H1 (cell line): ENCODE measurements around the gene DYRK1A. TPM values are rescaled to one million over a fixed set of nuclear protein-coding genes. Genes with fewer than 3 reads are reported as not detected.

Experiments used
- EP300 ChIP-seq, 2 experiments: IDR thresholded peaks; 1 replicate in 1 of 2; 2 replicates in 1 of 2; pipeline ENCODE4 v1.6.1; 2011 to 2012; ENCODE audit warnings: low read depth in 2 of 2, low read length in 2 of 2, mild to moderate bottlenecking in 2 of 2, borderline replicate concordance in 1 of 2, inconsistent platforms in 1 of 2, moderate library complexity in 1 of 2
- RAD21 ChIP-seq, 2 experiments: IDR thresholded peaks in 1 of 2; conservative IDR thresholded peaks in 1 of 2; 2 replicates each; pipeline ENCODE4 v1.6.1; 2011; ENCODE audit warnings: low read depth in 2 of 2, low read length in 2 of 2, improper control_type of control experiment in 1 of 2, inconsistent platforms in 1 of 2, mild to moderate bottlenecking in 1 of 2, moderate library complexity in 1 of 2
- RFX5 ChIP-seq: IDR thresholded peaks from 2 replicates; pipeline ENCODE4 v1.6.1; 2011; ENCODE audit warnings: low read depth, low read length, improper control_type of control experiment, borderline replicate concordance
- polyA plus RNA-seq, 7 experiments: library from polyadenylated mRNA; depleted of rRNA in 3 of 7; stranded (reverse) in 5 of 7; unstranded in 2 of 7; fragments of >200 nt in 5 of 7; fragments of 200-250 nt in 2 of 7; gene quantifications; 1 replicate in 5 of 7; 2 replicates in 1 of 7; 4 replicates in 1 of 7; pipeline versions ENCODE4 v1.2.1 to v1.2.3, GENCODE V29; 2011 to 2013; ENCODE audit warnings: missing spikeins in 2 of 7, mixed read lengths in 2 of 7
- total RNA-seq: library from RNA; stranded (reverse); fragmentation: NEBNext Ultra II Directional; extraction: Animal tissue kit (Norgen Biotek cat#: 25700); gene quantifications from 2 replicates; pipeline ENCODE4 v1.2.1, GENCODE V29; 2021
- TF ChIP-seq, protein P1 (sequence below): fragments of 300-600 bp; sonication (generic); IDR thresholded peaks from 2 replicates; pipeline ENCODE4 v1.7.1; 2012; ENCODE audit warnings: low read length, moderate library complexity, mild to moderate bottlenecking, inconsistent platforms; ENCODE audit not compliant: insufficient replicate concordance
- TF ChIP-seq, protein P2 (sequence below), 3 experiments: IDR thresholded peaks; 1 replicate in 2 of 3; 2 replicates in 1 of 3; pipeline versions ENCODE4 v1.5.1 to v1.6.1; 2011; ENCODE audit warnings: low read length in 3 of 3, mild to moderate bottlenecking in 3 of 3, inconsistent platforms in 2 of 3, low read depth in 1 of 3, moderate library complexity in 1 of 3; ENCODE audit not compliant: insufficient read depth in 1 of 3; ENCODE audit errors: control extremely low read depth in 1 of 3
- TF ChIP-seq, protein P3 (sequence below): IDR thresholded peaks from 2 replicates; pipeline ENCODE4 v1.6.1; 2011; ENCODE audit warnings: low read depth, mild to moderate bottlenecking, low read length; ENCODE audit not compliant: insufficient read depth

Gene DYRK1A
- total and polyA plus RNA-seq, 2 of the 8 experiments (the other 6 are each of a cell fraction or from before 2014, with no cell fraction given): 61.1 to 62.2 TPM

DNA sequence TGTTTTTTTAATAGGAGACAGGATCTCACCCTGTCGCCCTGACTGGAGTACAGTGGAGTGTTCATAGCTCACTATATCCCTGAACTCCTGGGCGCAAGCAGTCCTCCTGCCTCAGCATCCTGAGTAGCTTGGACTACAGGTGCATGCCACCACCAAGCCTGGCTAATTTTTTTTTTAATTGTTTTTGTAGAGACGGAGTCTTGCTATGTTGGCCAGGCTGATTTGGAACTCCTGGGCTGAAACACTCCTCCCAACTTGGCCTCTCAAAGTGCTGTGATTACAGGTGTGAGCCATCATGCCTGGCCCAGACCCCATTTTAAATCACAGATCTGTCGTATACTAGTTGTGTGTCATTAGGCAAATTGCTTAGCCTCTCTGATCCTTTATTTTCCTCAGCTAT, 161.1 kb downstream of the DYRK1A start (continued):
- TF ChIP-seq, protein P1, sequence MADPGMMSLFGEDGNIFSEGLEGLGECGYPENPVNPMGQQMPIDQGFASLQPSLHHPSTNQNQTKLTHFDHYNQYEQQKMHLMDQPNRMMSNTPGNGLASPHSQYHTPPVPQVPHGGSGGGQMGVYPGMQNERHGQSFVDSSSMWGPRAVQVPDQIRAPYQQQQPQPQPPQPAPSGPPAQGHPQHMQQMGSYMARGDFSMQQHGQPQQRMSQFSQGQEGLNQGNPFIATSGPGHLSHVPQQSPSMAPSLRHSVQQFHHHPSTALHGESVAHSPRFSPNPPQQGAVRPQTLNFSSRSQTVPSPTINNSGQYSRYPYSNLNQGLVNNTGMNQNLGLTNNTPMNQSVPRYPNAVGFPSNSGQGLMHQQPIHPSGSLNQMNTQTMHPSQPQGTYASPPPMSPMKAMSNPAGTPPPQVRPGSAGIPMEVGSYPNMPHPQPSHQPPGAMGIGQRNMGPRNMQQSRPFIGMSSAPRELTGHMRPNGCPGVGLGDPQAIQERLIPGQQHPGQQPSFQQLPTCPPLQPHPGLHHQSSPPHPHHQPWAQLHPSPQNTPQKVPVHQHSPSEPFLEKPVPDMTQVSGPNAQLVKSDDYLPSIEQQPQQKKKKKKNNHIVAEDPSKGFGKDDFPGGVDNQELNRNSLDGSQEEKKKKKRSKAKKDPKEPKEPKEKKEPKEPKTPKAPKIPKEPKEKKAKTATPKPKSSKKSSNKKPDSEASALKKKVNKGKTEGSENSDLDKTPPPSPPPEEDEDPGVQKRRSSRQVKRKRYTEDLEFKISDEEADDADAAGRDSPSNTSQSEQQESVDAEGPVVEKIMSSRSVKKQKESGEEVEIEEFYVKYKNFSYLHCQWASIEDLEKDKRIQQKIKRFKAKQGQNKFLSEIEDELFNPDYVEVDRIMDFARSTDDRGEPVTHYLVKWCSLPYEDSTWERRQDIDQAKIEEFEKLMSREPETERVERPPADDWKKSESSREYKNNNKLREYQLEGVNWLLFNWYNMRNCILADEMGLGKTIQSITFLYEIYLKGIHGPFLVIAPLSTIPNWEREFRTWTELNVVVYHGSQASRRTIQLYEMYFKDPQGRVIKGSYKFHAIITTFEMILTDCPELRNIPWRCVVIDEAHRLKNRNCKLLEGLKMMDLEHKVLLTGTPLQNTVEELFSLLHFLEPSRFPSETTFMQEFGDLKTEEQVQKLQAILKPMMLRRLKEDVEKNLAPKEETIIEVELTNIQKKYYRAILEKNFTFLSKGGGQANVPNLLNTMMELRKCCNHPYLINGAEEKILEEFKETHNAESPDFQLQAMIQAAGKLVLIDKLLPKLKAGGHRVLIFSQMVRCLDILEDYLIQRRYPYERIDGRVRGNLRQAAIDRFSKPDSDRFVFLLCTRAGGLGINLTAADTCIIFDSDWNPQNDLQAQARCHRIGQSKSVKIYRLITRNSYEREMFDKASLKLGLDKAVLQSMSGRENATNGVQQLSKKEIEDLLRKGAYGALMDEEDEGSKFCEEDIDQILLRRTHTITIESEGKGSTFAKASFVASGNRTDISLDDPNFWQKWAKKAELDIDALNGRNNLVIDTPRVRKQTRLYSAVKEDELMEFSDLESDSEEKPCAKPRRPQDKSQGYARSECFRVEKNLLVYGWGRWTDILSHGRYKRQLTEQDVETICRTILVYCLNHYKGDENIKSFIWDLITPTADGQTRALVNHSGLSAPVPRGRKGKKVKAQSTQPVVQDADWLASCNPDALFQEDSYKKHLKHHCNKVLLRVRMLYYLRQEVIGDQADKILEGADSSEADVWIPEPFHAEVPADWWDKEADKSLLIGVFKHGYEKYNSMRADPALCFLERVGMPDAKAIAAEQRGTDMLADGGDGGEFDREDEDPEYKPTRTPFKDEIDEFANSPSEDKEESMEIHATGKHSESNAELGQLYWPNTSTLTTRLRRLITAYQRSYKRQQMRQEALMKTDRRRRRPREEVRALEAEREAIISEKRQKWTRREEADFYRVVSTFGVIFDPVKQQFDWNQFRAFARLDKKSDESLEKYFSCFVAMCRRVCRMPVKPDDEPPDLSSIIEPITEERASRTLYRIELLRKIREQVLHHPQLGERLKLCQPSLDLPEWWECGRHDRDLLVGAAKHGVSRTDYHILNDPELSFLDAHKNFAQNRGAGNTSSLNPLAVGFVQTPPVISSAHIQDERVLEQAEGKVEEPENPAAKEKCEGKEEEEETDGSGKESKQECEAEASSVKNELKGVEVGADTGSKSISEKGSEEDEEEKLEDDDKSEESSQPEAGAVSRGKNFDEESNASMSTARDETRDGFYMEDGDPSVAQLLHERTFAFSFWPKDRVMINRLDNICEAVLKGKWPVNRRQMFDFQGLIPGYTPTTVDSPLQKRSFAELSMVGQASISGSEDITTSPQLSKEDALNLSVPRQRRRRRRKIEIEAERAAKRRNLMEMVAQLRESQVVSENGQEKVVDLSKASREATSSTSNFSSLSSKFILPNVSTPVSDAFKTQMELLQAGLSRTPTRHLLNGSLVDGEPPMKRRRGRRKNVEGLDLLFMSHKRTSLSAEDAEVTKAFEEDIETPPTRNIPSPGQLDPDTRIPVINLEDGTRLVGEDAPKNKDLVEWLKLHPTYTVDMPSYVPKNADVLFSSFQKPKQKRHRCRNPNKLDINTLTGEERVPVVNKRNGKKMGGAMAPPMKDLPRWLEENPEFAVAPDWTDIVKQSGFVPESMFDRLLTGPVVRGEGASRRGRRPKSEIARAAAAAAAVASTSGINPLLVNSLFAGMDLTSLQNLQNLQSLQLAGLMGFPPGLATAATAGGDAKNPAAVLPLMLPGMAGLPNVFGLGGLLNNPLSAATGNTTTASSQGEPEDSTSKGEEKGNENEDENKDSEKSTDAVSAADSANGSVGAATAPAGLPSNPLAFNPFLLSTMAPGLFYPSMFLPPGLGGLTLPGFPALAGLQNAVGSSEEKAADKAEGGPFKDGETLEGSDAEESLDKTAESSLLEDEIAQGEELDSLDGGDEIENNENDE: no peak
- TF ChIP-seq, protein P2, sequence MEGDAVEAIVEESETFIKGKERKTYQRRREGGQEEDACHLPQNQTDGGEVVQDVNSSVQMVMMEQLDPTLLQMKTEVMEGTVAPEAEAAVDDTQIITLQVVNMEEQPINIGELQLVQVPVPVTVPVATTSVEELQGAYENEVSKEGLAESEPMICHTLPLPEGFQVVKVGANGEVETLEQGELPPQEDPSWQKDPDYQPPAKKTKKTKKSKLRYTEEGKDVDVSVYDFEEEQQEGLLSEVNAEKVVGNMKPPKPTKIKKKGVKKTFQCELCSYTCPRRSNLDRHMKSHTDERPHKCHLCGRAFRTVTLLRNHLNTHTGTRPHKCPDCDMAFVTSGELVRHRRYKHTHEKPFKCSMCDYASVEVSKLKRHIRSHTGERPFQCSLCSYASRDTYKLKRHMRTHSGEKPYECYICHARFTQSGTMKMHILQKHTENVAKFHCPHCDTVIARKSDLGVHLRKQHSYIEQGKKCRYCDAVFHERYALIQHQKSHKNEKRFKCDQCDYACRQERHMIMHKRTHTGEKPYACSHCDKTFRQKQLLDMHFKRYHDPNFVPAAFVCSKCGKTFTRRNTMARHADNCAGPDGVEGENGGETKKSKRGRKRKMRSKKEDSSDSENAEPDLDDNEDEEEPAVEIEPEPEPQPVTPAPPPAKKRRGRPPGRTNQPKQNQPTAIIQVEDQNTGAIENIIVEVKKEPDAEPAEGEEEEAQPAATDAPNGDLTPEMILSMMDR (IDR thresholded peaks at IDR 0.05; ENCODE audit: control extremely low read depth in 1 of 3, insufficient read depth in 1 of 3, low read depth in 1 of 3, low read length in 3 of 3): no peak
- TF ChIP-seq RFX5 (no peak), EP300 (IDR thresholded peaks at IDR 0.05; ENCODE audit: borderline replicate concordance in 1 of 2, low read depth in 2 of 2, low read length in 2 of 2) (no peak), RAD21 (IDR thresholded peaks at IDR 0.05 in 1 of 2, conservative IDR thresholded peaks at IDR 0.05 in 1 of 2; ENCODE audit: low read depth in 2 of 2, low read length in 2 of 2) (no peak)
- TF ChIP-seq, protein P3, sequence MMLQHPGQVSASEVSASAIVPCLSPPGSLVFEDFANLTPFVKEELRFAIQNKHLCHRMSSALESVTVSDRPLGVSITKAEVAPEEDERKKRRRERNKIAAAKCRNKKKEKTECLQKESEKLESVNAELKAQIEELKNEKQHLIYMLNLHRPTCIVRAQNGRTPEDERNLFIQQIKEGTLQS: no peak
